Inflammatory macrophage (primary cell): Measurements from ENCODE around the gene GTF2IRD1.
A peak's percentile ranks its signal among the peaks of the same experiment; 100 is the strongest.
"Not testable (repeated sequence)": the region's sequence is repeated elsewhere in the genome, so short reads cannot be mapped to it uniquely, and the experiment has no call there.

ENCODE experiments used
- DNase-seq, 2 donors: peaks; one replicate each; pipeline ENCODE4 v3.0.0-alpha.2; 2020 to 2022

The GTF2IRD1 gene

GRCh38 chr7:74437291-74437571 is 16.5 kb upstream of the GTF2IRD1 start:
- DNase-seq = not testable (repeated sequence)

- DNase-seq = no peak
Measured at GRCh38 chr7:74438327-74438726, 15.4 kb upstream of the GTF2IRD1 start.

DNA sequence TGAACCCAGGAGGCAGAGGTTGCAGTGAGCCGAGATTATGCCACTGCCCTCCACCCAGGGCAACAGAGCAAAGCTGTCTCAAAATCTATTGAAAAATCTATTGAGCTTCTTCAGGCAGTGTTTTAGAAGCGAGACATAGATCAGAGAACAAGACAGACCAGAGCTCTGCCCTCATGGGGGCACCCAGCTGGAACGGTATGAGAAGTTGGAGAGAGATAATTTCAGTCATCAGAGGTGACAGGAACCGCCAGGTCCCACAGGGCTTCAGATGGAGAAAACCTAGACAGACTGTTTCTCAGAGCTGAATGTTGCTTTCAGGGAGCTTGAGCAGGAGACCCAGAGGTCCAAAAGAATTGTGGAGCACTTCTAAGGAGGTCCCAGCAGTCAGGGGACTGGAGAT is 14.2 kb upstream of the GTF2IRD1 start:
- no peak for DNase-seq

GRCh38 chr7:74440143-74440542 is 13.6 kb upstream of the GTF2IRD1 start:
- DNase-seq = not testable (repeated sequence)

DNA sequence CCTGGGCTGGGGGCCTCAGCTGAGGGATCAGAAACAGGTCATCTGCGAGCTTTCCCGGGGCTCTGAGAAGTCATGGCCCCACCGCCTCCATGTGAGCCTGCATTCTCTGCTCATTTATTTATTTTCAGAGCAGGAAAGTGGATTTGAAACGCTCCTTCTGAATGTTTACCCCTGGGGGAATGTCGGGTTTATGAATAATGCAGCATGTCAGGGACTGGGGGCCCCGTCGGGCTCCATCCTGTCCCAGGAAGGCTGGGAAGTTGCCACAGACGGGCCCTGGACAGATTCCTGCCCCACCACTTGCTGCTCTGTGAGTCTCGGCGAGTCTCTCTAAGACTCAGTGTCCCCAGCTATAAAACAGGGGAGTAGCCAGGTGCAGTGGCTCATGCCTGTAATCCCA is 11.9 kb upstream of the GTF2IRD1 start:
- no peak for DNase-seq

DNA sequence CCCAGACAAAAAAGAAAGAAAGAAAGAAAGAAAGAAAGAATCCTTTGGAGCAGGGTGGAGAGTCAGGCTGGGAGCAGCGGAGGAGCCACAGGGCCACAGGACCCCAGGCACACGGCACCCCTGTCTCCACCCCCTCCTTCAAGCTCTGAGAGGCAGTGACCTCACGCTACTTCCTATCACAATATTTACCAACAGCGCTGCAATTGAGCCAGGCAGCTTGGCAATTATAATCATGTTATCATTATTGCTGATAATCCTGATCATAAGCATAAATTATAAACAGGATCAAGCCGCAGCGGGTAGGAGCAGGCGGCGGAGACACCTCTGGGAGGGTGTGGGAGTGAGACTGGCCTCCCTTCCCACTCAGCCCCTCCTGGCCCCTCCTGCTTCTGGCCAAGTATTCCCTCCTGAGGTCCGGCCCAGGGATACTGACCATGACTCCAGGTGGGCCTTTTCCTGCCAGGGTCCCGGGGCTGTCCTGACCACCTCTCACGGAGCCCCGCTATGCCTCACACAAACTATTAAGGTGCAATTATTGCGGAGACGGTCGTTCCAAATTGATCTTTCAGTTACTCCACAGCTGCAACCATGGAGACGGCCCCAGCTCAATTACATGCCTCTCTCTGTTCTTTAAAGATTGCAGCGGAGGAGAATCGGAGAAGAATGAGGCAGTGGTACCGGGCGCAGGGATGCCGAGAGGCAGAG is 10.0 kb upstream of the GTF2IRD1 start:
- DNase-seq = no peak

GRCh38 chr7:74449144-74449543 is 4.6 kb upstream of the GTF2IRD1 start:
- DNase-seq = no peak

GRCh38 chr7:74449809-74450397 is 3.8 kb upstream of the GTF2IRD1 start:
- DNase-seq = peak; percentile 77 to 79

DNA sequence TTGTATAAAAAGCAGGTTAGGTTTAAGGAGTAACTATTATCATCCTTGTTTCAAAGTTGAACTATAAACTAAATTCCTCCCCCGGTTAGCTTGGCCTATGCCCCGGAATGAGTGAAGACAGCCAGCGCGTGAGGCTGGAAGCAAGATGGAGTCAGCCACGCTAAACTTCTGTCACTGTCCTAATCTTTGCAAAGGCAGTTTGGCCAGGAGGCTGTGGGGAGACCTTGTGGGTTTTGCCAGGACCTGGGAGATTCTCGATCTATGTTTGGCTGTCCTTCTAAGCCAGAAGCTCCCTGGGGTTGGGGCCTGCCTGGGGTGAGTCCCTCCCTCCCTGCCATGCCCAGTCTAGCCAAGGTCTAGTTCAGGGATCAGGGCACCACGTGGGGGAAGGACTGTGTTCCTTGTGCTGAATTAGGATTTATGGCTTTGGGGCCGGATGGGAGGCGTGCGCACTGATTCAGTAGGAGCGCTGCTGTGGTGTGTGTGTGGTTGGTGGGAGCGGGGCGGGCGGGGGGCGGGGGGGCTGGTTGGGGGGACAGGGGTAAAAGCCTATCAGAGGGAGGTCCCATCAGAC is 871 bp upstream of the GTF2IRD1 start:
- peak in 1 of 2 donors; percentile 11 for DNase-seq

GRCh38 chr7:74454021-74454924 is 567 bp downstream of the GTF2IRD1 start:
- DNase-seq = peak in 1 of 2 donors; percentile 13

DNA sequence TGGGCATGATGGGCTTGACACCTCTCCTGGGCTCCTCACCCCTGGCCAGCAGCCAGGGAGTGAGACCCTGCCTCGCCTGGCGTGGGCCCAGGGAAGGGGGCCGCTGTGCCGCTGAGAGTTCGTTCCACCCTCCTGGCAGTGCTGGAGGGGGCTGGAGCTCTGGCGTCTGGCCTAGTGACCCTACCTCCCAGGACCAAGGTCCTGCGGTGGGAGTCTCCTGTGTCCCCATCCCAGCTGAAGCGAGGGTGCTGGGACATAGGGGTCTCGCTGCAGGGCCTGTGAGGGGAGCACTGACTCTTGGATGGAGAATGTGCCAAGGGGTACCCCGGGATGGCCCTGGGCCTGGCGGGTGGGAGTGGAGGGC is 1.2 kb downstream of the GTF2IRD1 start:
- no peak for DNase-seq

- DNase-seq = no peak
Measured at GRCh38 chr7:74455291-74455804, 1.6 kb downstream of the GTF2IRD1 start.

GRCh38 chr7:74455928-74456327 is 2.2 kb downstream of the GTF2IRD1 start:
- DNase-seq = no peak

DNA sequence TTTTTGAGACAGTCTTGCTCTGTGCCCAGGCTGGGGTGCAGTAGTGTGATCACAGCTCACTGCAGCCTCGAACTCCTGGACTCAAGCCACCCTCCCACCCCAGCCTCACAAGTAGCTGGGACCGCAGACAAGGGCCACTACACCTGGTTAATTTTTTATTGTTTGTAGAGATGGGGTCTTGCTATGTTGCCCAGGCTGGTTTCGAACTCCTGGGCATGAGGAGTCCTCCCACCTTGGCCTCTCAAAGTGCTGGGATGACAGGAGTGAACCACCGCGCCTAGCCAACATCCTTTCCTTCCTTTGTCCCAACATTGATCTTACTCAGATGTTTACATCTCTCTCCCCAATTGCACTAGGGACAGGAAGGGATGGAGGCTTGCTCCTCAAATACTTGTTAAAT is 3.3 kb downstream of the GTF2IRD1 start:
- no peak for DNase-seq

DNA sequence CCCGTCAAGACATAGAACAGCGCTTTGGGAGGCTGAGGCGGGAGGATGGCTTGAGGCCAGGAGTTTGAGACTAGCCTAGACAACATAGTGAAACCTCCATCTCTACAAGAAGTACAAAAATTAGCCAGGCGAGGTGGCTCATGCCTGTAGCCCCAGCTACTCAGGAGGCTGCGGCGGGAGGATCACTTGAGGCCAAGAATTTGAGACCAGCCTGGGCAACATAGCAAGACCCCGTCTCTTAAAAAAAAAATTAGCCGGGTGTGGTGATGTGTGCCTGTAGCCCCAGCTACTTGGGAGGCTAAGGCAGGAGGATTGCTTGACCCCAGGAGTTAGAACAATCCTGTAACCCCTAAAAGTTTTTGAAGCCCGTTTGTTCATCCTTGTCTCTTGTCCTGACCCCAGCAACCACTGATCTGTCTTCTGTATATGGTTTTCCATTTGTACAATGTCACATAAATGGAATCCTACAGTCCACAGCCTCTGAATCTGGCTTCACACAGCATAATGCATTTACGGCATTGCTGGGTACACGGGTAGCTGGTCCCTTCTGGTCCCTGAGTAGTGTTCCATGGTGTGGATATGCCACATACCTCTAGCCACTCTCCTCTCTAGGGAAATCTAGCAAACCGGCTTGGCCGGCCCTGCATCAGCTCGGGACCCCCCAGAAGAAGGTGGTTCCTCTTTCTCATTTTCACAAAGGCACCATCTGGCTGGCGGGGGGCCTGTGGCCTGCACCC is 8.4 kb downstream of the GTF2IRD1 start:
- no peak for DNase-seq

DNA sequence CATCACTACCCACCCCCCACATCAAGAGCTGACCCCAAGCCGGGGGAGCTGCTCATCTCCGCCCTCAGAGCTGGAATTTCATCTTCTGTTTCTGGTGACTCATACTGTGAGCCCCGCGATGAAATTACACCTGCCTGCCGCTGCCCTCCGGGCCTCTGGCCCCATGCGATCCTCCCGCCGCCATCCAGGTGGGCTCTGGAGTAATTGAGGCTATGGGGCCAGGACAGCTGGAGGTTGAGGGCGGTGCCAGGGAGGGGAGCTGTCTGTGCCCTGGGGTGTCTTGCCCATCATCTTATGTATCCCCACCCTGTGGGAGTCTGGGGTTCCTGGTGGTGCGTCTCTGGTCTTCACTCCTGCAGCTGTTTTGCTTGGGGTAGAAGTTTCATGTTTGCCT is 9.0 kb downstream of the GTF2IRD1 start:
- no peak for DNase-seq

DNA sequence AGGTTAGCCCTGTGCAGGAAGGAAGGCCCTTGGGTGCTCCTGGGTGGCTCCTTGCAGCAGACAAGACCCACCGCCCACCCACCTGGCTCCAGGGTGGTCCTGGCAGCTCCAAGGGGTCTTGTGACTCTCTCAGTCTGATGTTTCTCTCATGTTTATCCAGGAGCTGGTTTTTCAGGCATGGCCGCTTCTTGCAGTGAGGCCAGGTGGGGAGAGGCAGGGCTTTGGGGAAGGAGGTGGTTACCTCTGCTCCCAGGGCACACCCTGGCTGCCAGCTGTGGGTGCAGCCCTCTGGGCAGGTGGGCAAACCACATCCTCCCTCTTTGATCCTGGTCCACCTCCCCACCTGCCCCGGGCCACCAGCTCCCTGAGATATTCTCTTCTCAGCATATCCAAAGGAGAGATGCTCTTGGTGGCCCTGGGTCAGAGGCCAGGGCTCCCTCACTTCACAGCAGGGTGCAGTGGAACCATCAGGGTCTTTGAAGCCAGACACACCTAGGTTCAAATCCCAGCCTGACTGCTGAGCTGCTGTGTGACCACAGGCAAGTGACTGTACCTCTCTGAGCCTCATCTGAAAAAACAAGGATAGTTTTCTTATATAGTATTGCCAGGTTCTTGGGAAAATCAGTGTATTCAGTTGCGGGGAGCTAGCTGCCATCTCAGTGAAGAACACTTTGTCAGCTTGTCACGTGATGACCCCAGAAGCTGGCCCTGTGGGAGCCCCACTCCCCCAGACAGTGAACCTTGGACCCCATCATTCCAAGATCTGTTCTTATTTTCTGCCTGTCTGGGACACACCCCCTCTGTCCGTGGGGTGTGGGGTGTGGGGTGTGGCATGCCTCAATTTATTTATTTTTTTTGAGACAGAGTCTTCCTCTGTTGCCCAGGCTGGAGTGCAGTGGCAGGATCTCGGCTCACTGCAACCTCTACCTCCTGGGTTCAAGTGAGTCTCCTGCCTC is 11.5 kb downstream of the GTF2IRD1 start:
- DNase-seq = no peak

DNA sequence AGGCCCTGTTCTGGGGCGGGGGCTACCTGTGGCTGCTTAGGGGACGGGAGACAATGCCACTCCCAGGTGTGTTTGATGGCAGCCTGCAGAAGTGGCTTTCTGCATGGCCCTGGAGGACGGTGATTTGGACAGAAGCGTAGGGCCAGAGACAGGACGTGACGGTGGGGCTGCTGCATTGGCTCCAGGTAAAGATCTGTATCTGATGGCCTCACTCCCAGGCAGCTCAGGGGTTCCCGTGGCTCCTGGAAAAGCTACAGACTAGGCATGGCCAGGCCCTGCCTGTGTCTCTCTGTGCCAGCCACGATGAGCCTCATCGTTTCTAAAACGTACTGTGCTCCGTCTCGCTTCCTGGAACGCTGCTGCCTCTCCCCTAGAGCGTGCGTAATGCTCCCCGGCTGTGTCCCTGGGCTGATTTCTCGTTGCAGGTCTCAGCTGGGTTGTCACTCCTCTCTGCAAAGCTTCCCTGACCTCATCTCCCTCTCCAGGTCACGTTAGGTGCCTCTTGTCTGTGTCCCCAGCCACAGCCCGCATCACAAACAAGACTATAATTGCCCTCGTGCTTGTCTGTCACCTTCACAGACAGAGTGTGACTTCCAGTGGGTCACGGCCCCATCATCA is 12.6 kb downstream of the GTF2IRD1 start:
- no peak for DNase-seq

GRCh38 chr7:74467876-74468275 is 14.2 kb downstream of the GTF2IRD1 start:
- DNase-seq = no peak

GRCh38 chr7:74470504-74470903 is 16.8 kb downstream of the GTF2IRD1 start:
- DNase-seq = no peak

DNA sequence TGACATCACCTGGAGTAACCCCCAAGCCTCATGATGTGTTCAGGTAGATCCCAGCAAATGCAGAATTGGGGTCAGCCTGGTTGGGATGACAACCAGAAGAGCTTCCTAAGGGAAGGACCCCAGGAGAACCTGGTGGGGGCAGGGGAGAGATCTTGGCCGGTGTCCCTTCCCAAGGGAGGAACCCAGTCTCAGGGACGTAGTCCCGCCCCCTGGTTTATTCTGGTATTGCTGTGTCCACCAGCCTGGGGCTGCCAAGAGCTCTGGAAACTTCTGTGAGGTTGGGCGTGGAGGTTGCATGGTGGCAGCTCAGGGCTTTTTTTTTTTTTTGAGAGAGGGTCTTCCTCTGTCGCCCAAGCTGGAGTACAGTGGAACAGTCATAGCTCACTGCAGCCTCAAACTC is 19.4 kb downstream of the GTF2IRD1 start:
- no peak for DNase-seq
